Ishikawa (cell line): Measurements from ENCODE around the gene RBM19.
A peak's percentile ranks its signal among the peaks of the same experiment; 100 is the strongest.

Source experiments
- CEBPB ChIP-seq: IDR thresholded peaks from 2 replicates; pipeline ENCODE4 v1.6.1; 2012
- CREB1 ChIP-seq: IDR thresholded peaks from 2 replicates; pipeline ENCODE4 v1.6.1; 2012; ENCODE audit warnings: low read depth
- EGR1 ChIP-seq: IDR thresholded peaks from 2 replicates; pipeline ENCODE4 v1.6.1; 2012
- EP300 ChIP-seq: IDR thresholded peaks from 2 replicates; pipeline ENCODE4 v1.6.1; 2012; ENCODE audit warnings: borderline replicate concordance
- FOXM1 ChIP-seq: IDR thresholded peaks from 2 replicates; pipeline ENCODE4 v1.6.1; 2012; ENCODE audit warnings: low read depth, borderline replicate concordance
- MAX ChIP-seq: IDR thresholded peaks from 2 replicates; pipeline ENCODE4 v1.6.1; 2012
- NFIC ChIP-seq: IDR thresholded peaks from 2 replicates; pipeline ENCODE4 v1.6.1; 2012
- RAD21 ChIP-seq: IDR thresholded peaks from 2 replicates; pipeline ENCODE4 v1.6.1; 2012; ENCODE audit warnings: low read depth
- TAF1 ChIP-seq: IDR thresholded peaks from 2 replicates; pipeline ENCODE4 v1.6.1; 2012; ENCODE audit warnings: low read depth, mild to moderate bottlenecking
- TCF12 ChIP-seq: IDR thresholded peaks from 2 replicates; pipeline ENCODE4 v1.6.1; 2012; ENCODE audit warnings: low read depth
- TEAD4 ChIP-seq: IDR thresholded peaks from 2 replicates; pipeline ENCODE4 v1.6.1; 2012
- YY1 ChIP-seq: IDR thresholded peaks from 2 replicates; pipeline ENCODE4 v1.6.1; 2012; ENCODE audit warnings: low read depth
- ZBTB7A ChIP-seq: IDR thresholded peaks from 2 replicates; pipeline ENCODE4 v1.6.1; 2012; ENCODE audit warnings: low read depth
- TF ChIP-seq, protein P1 (sequence below): IDR thresholded peaks from 2 replicates; pipeline ENCODE4 v1.6.1; 2012; ENCODE audit warnings: low read depth, mild to moderate bottlenecking
- TF ChIP-seq, protein P2 (sequence below): IDR thresholded peaks from 2 replicates; pipeline ENCODE4 v1.6.1; 2012

Gene RBM19, protein sequence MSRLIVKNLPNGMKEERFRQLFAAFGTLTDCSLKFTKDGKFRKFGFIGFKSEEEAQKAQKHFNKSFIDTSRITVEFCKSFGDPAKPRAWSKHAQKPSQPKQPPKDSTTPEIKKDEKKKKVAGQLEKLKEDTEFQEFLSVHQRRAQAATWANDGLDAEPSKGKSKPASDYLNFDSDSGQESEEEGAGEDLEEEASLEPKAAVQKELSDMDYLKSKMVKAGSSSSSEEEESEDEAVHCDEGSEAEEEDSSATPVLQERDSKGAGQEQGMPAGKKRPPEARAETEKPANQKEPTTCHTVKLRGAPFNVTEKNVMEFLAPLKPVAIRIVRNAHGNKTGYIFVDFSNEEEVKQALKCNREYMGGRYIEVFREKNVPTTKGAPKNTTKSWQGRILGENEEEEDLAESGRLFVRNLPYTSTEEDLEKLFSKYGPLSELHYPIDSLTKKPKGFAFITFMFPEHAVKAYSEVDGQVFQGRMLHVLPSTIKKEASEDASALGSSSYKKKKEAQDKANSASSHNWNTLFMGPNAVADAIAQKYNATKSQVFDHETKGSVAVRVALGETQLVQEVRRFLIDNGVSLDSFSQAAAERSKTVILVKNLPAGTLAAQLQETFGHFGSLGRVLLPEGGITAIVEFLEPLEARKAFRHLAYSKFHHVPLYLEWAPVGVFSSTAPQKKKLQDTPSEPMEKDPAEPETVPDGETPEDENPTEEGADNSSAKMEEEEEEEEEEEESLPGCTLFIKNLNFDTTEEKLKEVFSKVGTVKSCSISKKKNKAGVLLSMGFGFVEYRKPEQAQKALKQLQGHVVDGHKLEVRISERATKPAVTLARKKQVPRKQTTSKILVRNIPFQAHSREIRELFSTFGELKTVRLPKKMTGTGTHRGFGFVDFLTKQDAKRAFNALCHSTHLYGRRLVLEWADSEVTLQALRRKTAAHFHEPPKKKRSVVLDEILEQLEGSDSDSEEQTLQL

GRCh38 chr12:113965951-113966797, at the start of gene RBM19:
Gene RBM19 (minus strand): TSS chr12:113966325. CDS start chr12:113966227, 98 bp downstream.
- peak; percentile 71 for TF ChIP-seq TAF1
- TF ChIP-seq TCF12, result peak; percentile 58; the same call in 1 of the 2 replicates
- TF ChIP-seq MAX, result peak; percentile 96
- peak; percentile 41; the same call in 1 of the 2 replicates for TF ChIP-seq EGR1
- peak; percentile 99 for TF ChIP-seq YY1
- TF ChIP-seq ZBTB7A, result no peak
- TF ChIP-seq NFIC, result peak; percentile 32; the same call in 1 of the 2 replicates
- no peak for TF ChIP-seq CEBPB
- TF ChIP-seq RAD21, result peak; percentile 47; the same call in 1 of the 2 replicates
- TF ChIP-seq EP300, result peak; percentile 27; the same call in 1 of the 2 replicates
- TF ChIP-seq, protein P1, sequence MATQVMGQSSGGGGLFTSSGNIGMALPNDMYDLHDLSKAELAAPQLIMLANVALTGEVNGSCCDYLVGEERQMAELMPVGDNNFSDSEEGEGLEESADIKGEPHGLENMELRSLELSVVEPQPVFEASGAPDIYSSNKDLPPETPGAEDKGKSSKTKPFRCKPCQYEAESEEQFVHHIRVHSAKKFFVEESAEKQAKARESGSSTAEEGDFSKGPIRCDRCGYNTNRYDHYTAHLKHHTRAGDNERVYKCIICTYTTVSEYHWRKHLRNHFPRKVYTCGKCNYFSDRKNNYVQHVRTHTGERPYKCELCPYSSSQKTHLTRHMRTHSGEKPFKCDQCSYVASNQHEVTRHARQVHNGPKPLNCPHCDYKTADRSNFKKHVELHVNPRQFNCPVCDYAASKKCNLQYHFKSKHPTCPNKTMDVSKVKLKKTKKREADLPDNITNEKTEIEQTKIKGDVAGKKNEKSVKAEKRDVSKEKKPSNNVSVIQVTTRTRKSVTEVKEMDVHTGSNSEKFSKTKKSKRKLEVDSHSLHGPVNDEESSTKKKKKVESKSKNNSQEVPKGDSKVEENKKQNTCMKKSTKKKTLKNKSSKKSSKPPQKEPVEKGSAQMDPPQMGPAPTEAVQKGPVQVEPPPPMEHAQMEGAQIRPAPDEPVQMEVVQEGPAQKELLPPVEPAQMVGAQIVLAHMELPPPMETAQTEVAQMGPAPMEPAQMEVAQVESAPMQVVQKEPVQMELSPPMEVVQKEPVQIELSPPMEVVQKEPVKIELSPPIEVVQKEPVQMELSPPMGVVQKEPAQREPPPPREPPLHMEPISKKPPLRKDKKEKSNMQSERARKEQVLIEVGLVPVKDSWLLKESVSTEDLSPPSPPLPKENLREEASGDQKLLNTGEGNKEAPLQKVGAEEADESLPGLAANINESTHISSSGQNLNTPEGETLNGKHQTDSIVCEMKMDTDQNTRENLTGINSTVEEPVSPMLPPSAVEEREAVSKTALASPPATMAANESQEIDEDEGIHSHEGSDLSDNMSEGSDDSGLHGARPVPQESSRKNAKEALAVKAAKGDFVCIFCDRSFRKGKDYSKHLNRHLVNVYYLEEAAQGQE, result no peak
- peak; percentile 4; the same call in 1 of the 2 replicates for TF ChIP-seq TEAD4
- no peak for TF ChIP-seq FOXM1
- TF ChIP-seq CREB1, result no peak
- TF ChIP-seq, protein P2, sequence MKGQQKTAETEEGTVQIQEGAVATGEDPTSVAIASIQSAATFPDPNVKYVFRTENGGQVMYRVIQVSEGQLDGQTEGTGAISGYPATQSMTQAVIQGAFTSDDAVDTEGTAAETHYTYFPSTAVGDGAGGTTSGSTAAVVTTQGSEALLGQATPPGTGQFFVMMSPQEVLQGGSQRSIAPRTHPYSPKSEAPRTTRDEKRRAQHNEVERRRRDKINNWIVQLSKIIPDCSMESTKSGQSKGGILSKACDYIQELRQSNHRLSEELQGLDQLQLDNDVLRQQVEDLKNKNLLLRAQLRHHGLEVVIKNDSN, result peak; percentile 99

- TF ChIP-seq CREB1, result no peak
- TF ChIP-seq, protein P1, result no peak
Observed at GRCh38 chr12:114015851-114016250, 49.7 kb upstream of the RBM19 start.

- TF ChIP-seq TEAD4 (no peak), RAD21 (peak; percentile 45; the same call in 1 of the 2 replicates), FOXM1 (no peak), ZBTB7A (no peak), CEBPB (no peak), YY1 (no peak)
- TF ChIP-seq, protein P2, result no peak
- TF ChIP-seq, protein P1, result no peak
Observed at GRCh38 chr12:114013575-114014345, 47.6 kb upstream of the RBM19 start.
